ENCODE results near the gene LRIG3. TPM values are rescaled to one million over a fixed set of nuclear protein-coding genes. Genes with fewer than 3 reads are reported as not detected.

Gene LRIG3
- total and polyA plus RNA-seq, 4 experiments from 2014 or later, result not detected

DNA sequence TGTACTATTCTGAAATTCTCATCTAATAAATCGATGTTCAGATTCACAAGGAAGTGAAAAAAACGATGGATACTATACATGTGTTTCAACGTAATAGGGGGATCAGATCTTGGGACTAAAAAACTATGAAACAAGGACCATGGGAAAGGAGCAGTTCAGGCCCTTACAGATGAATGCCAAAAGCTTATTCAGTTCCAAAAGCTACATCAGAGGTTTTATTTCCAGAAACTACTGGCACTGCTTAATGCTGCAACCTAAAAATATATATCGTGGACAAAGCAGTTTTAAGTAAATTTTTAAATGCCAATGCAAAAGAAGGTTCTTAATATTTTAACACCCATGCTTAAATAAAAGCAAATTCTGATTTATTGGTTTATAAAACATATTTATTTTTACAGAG, 38.5 kb downstream of the LRIG3 start:
- ChIA-PET POLR2A (ENCODE audit: partially characterized antibody) (no interaction called here), CTCF (ENCODE audit: partially characterized antibody) (no interaction called here)
- no peaks in the 10 kb centered on the region for H3K27me3 ChIP-seq (ENCODE audit: insufficient read depth, low read length)
- no peak overlapping the region for H3K4me3 ChIP-seq (ENCODE audit: low read length in 2 of 2)
- no peaks in the 10 kb centered on the region for H3K9me3 ChIP-seq (ENCODE audit: control insufficient read depth in 1 of 2, low read length in 2 of 2)
- DNase-seq, result no peak
- Mint-ChIP-seq H3K9me3 (peaks cover 0 to 5% (median 0%) of the 10 kb centered on the region in 8 donors), H3K27me3 (no peaks in the 10 kb centered on the region), H3K27ac (no peak overlapping the region), H3K4me1 (no peaks in the 10 kb centered on the region), H3K36me3 (no peaks in the 10 kb centered on the region), H3K4me3 (no peak overlapping the region)
- no peaks in the 10 kb centered on the region for H3K4me1 ChIP-seq (ENCODE audit: insufficient read depth, low read length)
- H3K27ac ChIP-seq (ENCODE audit: low read depth, low read length), result no peak overlapping the region
- H3K36me3 ChIP-seq (ENCODE audit: insufficient read depth, low read length), result no peaks in the 10 kb centered on the region
- intact Hi-C loops (cut with micrococcal nuclease), result no loop called here

DNA sequence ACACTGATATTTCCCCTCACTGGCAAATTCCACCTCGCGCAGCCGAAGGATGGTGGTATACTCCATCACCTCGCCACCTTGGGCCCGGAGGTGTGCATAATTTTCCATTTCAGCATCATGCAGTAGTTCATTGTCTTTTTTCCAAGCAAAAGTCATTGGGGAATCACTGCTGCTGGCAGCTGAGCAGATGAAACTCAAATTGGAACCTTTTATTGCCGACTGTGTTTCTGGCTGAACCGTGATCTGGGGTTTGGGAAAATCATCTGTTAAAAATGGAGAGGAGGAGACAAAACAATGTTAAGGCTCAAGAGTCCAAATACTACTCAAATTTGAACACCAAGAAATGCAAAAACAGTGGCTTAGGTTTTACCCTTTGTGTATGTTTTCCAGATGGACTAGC, 39.7 kb downstream of the LRIG3 start:
- no peaks in the 10 kb centered on the region for H3K4me1 Mint-ChIP-seq
- ChIA-PET POLR2A (ENCODE audit: partially characterized antibody) (no interaction called here), CTCF (ENCODE audit: partially characterized antibody) (no interaction called here)
- H3K36me3 Mint-ChIP-seq, result no peaks in the 10 kb centered on the region
- no peak overlapping the region for H3K4me3 ChIP-seq (ENCODE audit: low read length in 2 of 2)
- H3K36me3 ChIP-seq (ENCODE audit: insufficient read depth, low read length), result no peaks in the 10 kb centered on the region
- H3K9me3 Mint-ChIP-seq, result peaks cover 0 to 5% (median under 1%) of the 10 kb centered on the region in 8 donors
- no peak overlapping the region for H3K27ac ChIP-seq (ENCODE audit: low read depth, low read length)
- no peaks in the 10 kb centered on the region for H3K27me3 ChIP-seq (ENCODE audit: insufficient read depth, low read length)
- no peaks in the 10 kb centered on the region for H3K4me1 ChIP-seq (ENCODE audit: insufficient read depth, low read length)
- H3K27me3 Mint-ChIP-seq, result no peaks in the 10 kb centered on the region
- no peak for DNase-seq
- H3K27ac Mint-ChIP-seq, result no peak overlapping the region
- intact Hi-C loops (cut with micrococcal nuclease), result no loop called here
- H3K9me3 ChIP-seq (ENCODE audit: control insufficient read depth in 1 of 2, low read length in 2 of 2), result no peaks in the 10 kb centered on the region
- H3K4me3 Mint-ChIP-seq, result no peak overlapping the region

DNA sequence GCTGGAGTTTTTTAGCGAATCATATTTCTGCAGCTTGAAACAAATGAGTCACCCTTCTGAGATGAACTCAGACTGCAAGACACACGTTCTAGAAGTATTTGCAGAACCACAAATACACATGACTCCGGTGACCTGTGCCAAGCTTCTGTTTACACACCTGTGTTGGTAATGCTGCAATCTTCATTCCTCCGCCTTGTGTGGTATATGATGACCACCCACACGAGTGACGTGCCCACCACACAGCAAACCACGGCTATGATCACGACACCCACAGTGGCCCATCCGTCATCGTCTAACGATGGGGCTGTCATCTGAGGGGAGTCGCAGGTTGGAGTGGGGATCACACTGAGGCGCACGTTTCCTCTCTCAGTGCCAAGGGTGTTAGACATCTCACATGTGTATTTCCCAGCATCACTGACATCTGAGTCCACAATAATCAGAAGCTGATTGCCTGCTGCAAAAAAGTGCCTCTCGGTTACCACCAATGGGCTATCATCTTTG, 43.0 kb downstream of the LRIG3 start:
- no peak overlapping the region for H3K4me3 Mint-ChIP-seq

GRCh38 chr12:58873496-58873895, 46.8 kb downstream of the LRIG3 start:
- no peak overlapping the region for H3K27ac Mint-ChIP-seq

More for the DNA sequence above, 43.0 kb downstream of the LRIG3 start:
- peaks cover 0 to 5% (median 2%) of the 10 kb centered on the region in 8 donors for H3K9me3 Mint-ChIP-seq
- H3K4me1 Mint-ChIP-seq, result no peaks in the 10 kb centered on the region
- no peaks in the 10 kb centered on the region for H3K36me3 Mint-ChIP-seq
- Histone ChIP-seq H3K27ac (ENCODE audit: low read depth, low read length) (no peak overlapping the region), H3K4me3 (ENCODE audit: low read length in 2 of 2) (no peak overlapping the region), H3K4me1 (ENCODE audit: insufficient read depth, low read length) (no peaks in the 10 kb centered on the region), H3K27me3 (ENCODE audit: insufficient read depth, low read length) (no peaks in the 10 kb centered on the region), H3K36me3 (ENCODE audit: insufficient read depth, low read length) (no peaks in the 10 kb centered on the region), H3K9me3 (ENCODE audit: control insufficient read depth in 1 of 2, low read length in 2 of 2) (no peaks in the 10 kb centered on the region)
- H3K27me3 Mint-ChIP-seq, result no peaks in the 10 kb centered on the region
- DNase-seq, result no peak
- intact Hi-C loops (cut with micrococcal nuclease), result no loop called here
- no peak overlapping the region for H3K27ac Mint-ChIP-seq
- ChIA-PET CTCF (ENCODE audit: partially characterized antibody) (no interaction called here), POLR2A (ENCODE audit: partially characterized antibody) (no interaction called here)

DNA sequence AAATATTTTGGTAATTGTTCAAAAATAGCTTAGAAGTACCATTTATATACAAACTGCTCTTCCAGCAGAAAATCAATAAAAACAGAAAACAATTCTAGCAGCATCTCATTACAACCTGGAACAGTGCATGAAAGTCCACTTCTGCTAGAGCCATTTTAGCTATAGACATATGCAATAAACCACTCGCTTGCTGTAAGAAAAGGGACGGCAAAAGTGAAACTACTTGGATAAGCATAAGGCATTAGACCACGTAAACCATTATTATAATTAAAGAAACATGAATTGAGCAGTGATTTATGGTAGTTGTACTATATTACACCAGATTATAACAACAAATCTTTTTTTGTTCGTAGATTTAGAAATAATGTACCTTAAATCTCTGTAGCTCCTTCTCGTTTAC, 48.7 kb downstream of the LRIG3 start:
- Histone ChIP-seq H3K4me1 (ENCODE audit: insufficient read depth, low read length) (no peaks in the 10 kb centered on the region), H3K9me3 (ENCODE audit: control insufficient read depth in 1 of 2, low read length in 2 of 2) (no peaks in the 10 kb centered on the region), H3K36me3 (ENCODE audit: insufficient read depth, low read length) (no peaks in the 10 kb centered on the region), H3K4me3 (ENCODE audit: low read length in 2 of 2) (no peak overlapping the region), H3K27ac (ENCODE audit: low read depth, low read length) (no peak overlapping the region), H3K27me3 (ENCODE audit: insufficient read depth, low read length) (no peaks in the 10 kb centered on the region)
- peaks cover 0 to 5% (median under 1%) of the 10 kb centered on the region in 8 donors for H3K9me3 Mint-ChIP-seq
- POLR2A ChIA-PET (ENCODE audit: partially characterized antibody), result no interaction called here
- CTCF ChIA-PET (ENCODE audit: partially characterized antibody), result no interaction called here
- H3K4me3 Mint-ChIP-seq, result no peak overlapping the region
- no peak for DNase-seq
- intact Hi-C loops (cut with micrococcal nuclease), result no loop called here
- H3K4me1 Mint-ChIP-seq, result no peaks in the 10 kb centered on the region
- no peaks in the 10 kb centered on the region for H3K36me3 Mint-ChIP-seq
- no peak overlapping the region for H3K27ac Mint-ChIP-seq
- no peaks in the 10 kb centered on the region for H3K27me3 Mint-ChIP-seq

More at GRCh38 chr12:58873496-58873895, 46.8 kb downstream of the LRIG3 start:
- DNase-seq, result no peak
- H3K27me3 ChIP-seq (ENCODE audit: insufficient read depth, low read length), result no peaks in the 10 kb centered on the region
- no peak overlapping the region for H3K27ac ChIP-seq (ENCODE audit: low read depth, low read length)
- POLR2A ChIA-PET (ENCODE audit: partially characterized antibody), result no interaction called here
- H3K4me1 ChIP-seq (ENCODE audit: insufficient read depth, low read length), result no peaks in the 10 kb centered on the region
- CTCF ChIA-PET (ENCODE audit: partially characterized antibody), result no interaction called here
- H3K36me3 ChIP-seq (ENCODE audit: insufficient read depth, low read length), result no peaks in the 10 kb centered on the region
- Mint-ChIP-seq H3K4me3 (no peak overlapping the region), H3K36me3 (no peaks in the 10 kb centered on the region), H3K4me1 (no peaks in the 10 kb centered on the region), H3K9me3 (peaks cover 0 to 5% (median 0%) of the 10 kb centered on the region in 8 donors), H3K27me3 (no peaks in the 10 kb centered on the region)
- H3K9me3 ChIP-seq (ENCODE audit: control insufficient read depth in 1 of 2, low read length in 2 of 2), result no peaks in the 10 kb centered on the region
- intact Hi-C loops (cut with micrococcal nuclease), result no loop called here
- H3K4me3 ChIP-seq (ENCODE audit: low read length in 2 of 2), result no peak overlapping the region

DNA sequence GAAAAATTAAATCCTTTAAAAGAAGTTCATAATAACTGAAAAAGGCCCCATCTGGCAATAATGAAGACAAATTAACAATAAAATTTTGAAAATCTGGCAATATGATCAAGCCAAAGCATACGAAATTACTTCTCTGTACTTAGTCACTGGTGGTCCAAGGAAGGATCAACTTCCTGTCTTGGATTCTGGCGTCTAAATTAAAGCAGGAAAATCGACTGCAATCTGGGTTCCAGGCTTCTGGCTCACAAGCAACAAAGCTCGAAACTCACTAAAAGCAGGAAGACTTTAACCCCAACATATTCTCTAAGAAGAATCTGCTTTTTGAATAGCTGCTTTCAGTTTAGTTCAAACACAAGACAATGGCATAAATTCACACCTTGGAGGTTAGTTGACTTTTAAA, 49.7 kb downstream of the LRIG3 start:
- Histone ChIP-seq H3K36me3 (ENCODE audit: insufficient read depth, low read length) (no peaks in the 10 kb centered on the region), H3K27ac (ENCODE audit: low read depth, low read length) (no peak overlapping the region), H3K4me1 (ENCODE audit: insufficient read depth, low read length) (no peaks in the 10 kb centered on the region), H3K9me3 (ENCODE audit: control insufficient read depth in 1 of 2, low read length in 2 of 2) (no peaks in the 10 kb centered on the region), H3K27me3 (ENCODE audit: insufficient read depth, low read length) (no peaks in the 10 kb centered on the region), H3K4me3 (ENCODE audit: low read length in 2 of 2) (no peak overlapping the region)
- Mint-ChIP-seq H3K4me1 (no peaks in the 10 kb centered on the region), H3K4me3 (no peak overlapping the region), H3K27me3 (no peaks in the 10 kb centered on the region), H3K36me3 (no peaks in the 10 kb centered on the region), H3K27ac (no peak overlapping the region), H3K9me3 (peaks cover 0 to 5% (median 0%) of the 10 kb centered on the region in 8 donors)
- DNase-seq, result no peak
- POLR2A ChIA-PET (ENCODE audit: partially characterized antibody), result no interaction called here
- CTCF ChIA-PET (ENCODE audit: partially characterized antibody), result no interaction called here
- intact Hi-C loops (cut with micrococcal nuclease), result no loop called here

DNA sequence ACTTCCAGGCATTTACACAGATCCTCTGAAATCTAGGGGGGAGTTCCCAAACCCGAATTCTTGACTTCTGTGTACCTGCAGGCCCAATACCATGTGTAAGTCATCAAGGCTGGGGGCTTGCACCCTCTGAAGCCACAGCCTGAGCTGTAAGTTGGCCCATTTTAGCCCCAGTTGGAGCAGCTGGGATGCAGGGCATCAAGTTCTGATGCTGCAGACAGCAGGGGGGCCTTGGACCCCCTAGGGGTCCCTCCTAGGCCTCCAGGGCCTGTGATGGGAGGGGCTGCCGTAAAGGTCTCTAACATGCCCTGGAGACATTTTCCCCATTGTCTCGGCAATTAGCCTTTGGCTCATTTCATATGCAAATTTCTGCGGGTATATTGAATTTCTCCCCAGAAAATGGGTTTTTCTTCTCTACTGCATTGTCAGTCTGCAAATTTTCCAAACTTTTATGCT, 59.5 kb downstream of the LRIG3 start:
- H3K36me3 Mint-ChIP-seq, result no peaks in the 10 kb centered on the region
- no peak overlapping the region for H3K27ac Mint-ChIP-seq
- Histone ChIP-seq H3K27ac (ENCODE audit: low read depth, low read length) (no peak overlapping the region), H3K27me3 (ENCODE audit: insufficient read depth, low read length) (no peaks in the 10 kb centered on the region), H3K4me1 (ENCODE audit: insufficient read depth, low read length) (no peaks in the 10 kb centered on the region), H3K36me3 (ENCODE audit: insufficient read depth, low read length) (no peaks in the 10 kb centered on the region), H3K4me3 (ENCODE audit: low read length in 2 of 2) (no peak overlapping the region), H3K9me3 (ENCODE audit: control insufficient read depth in 1 of 2, low read length in 2 of 2) (no peaks in the 10 kb centered on the region)
- ChIA-PET POLR2A (ENCODE audit: partially characterized antibody) (no interaction called here), CTCF (ENCODE audit: partially characterized antibody) (no interaction called here)
- no peak for DNase-seq
- H3K27me3 Mint-ChIP-seq, result no peaks in the 10 kb centered on the region
- intact Hi-C loops (cut with micrococcal nuclease), result no loop called here
- H3K9me3 Mint-ChIP-seq, result peaks cover 0 to 8% (median 3%) of the 10 kb centered on the region in 8 donors
- no peak overlapping the region for H3K4me3 Mint-ChIP-seq
- no peaks in the 10 kb centered on the region for H3K4me1 Mint-ChIP-seq

All from CD4-positive, alpha-beta memory T cell (primary cell).